HG02840 (cell line): ENCODE data around the gene WDFY2.

Experiments used
- ATAC-seq: cut with Tn5 transposase; IDR thresholded peaks from one replicate; pipeline ENCODE4 v1.9.1; 2021; ENCODE audit warnings: mild to moderate bottlenecking, moderate library complexity, moderate number of reproducible peaks; ENCODE audit not compliant: unreplicated experiment, low FRiP score

The WDFY2 gene

GRCh38 chr13:51599444-51600176, 15.3 kb downstream of the WDFY2 start:
- no peak for ATAC-seq

- no peak for ATAC-seq
Measured at GRCh38 chr13:51600703-51601102, 16.4 kb downstream of the WDFY2 start.

GRCh38 chr13:51601601-51602565, 17.6 kb downstream of the WDFY2 start:
- no peak for ATAC-seq

- ATAC-seq = no peak
Measured at GRCh38 chr13:51603716-51604115, 19.5 kb downstream of the WDFY2 start.

- no peak for ATAC-seq
Measured at GRCh38 chr13:51605698-51606097, 21.4 kb downstream of the WDFY2 start.

GRCh38 chr13:51607165-51607564, 22.9 kb downstream of the WDFY2 start:
- no peak for ATAC-seq

- no peak for ATAC-seq
Measured at GRCh38 chr13:51608857-51609406, 24.7 kb downstream of the WDFY2 start.

GRCh38 chr13:51612867-51613266, 28.6 kb downstream of the WDFY2 start:
- no peak for ATAC-seq

GRCh38 chr13:51613535-51613934, 29.3 kb downstream of the WDFY2 start:
- ATAC-seq = no peak

GRCh38 chr13:51614350-51614786, 30.1 kb downstream of the WDFY2 start:
- peak; percentile 76 for ATAC-seq

- no peak for ATAC-seq
Measured at GRCh38 chr13:51618626-51619025, 34.4 kb downstream of the WDFY2 start.

- ATAC-seq = no peak
Measured at GRCh38 chr13:51619614-51620013, 35.4 kb downstream of the WDFY2 start.

- no peak for ATAC-seq
Measured at GRCh38 chr13:51620165-51620983, 36.1 kb downstream of the WDFY2 start.

GRCh38 chr13:51621602-51622001, 37.3 kb downstream of the WDFY2 start:
- no peak for ATAC-seq

GRCh38 chr13:51623473-51623872, 39.2 kb downstream of the WDFY2 start:
- ATAC-seq = no peak

GRCh38 chr13:51624207-51624606, 39.9 kb downstream of the WDFY2 start:
- no peak for ATAC-seq

GRCh38 chr13:51624695-51625345, 40.6 kb downstream of the WDFY2 start:
- ATAC-seq = no peak

- no peak for ATAC-seq
Measured at GRCh38 chr13:51625555-51626345, 41.5 kb downstream of the WDFY2 start.

GRCh38 chr13:51626749-51627148, 42.5 kb downstream of the WDFY2 start:
- ATAC-seq = no peak
